Measurements from ENCODE around the gene PPP2R5B. TPM values are rescaled to one million over a fixed set of nuclear protein-coding genes. Genes with fewer than 3 reads are reported as not detected.

Gene PPP2R5B
- total RNA-seq, 2 experiments from 2014 or later, result 8.6 to 16.2 TPM

DNA sequence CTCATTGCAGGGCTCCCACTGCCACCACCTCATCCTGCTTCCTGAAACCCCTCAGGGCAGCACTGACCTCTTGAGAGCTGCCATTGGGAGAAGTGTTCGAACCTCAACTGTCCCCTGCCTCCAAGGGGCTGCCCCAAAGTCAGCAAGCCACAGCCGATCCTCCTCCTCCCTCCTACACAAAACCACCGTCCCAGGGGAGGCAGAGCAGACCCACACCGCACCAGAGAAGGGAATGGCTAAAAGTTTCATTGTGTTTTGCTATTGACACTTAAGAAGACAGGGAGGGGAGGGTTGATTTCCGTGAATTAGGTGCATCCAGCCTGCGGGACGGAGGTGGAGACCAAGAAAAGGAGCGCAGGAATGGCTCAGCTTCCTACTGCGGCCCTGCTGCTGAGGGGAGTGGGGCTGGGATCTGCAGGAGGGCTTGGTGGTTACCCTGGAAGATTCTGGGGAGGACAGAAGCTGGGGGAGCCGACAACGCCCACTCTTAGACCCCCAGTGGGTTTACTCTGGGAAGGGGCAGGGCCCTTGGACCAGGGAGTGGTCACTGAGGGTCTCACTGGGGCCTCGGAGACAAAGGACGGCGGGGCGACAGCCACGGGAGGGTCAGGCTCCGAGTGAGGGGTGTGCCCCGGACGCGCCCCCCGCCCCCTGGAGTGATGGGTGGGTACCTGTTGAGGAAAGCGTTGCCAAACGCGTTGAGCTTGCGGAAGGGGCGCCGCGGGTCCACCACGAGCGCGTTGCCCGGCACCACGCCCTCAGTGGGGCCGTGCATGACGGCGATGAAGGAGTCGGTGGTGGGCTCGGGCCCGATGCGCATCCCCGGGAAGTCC lies 46.9 kb upstream of the PPP2R5B start:
- Histone ChIP-seq H3K4me2 (ENCODE audit: low read length) (peak overlapping the region; percentile 96), H3K4me1 (ENCODE audit: insufficient read depth, low read length, poor library complexity, severe bottlenecking) (peaks cover 76% of the 10 kb centered on the region), H3K36me3 (ENCODE audit: insufficient read depth, low read length) (peaks cover 40% of the 10 kb centered on the region), H4K20me1 (ENCODE audit: insufficient read depth, low read length) (peaks cover 31% of the 10 kb centered on the region; the same call in 1 of the 2 replicates), H3K27ac (ENCODE audit: low read depth, low read length, poor library complexity, severe bottlenecking) (peak overlapping the region; percentile 97), H3K9me3 (ENCODE audit: low read length) (no peaks in the 10 kb centered on the region), H3K79me2 (ENCODE audit: insufficient read depth, low read depth, low read length) (peaks cover 62% of the 10 kb centered on the region), H2AFZ (ENCODE audit: low read length) (no peak overlapping the region), H3K9me2 (ENCODE audit: insufficient read depth, low read length) (no peaks in the 10 kb centered on the region), H3K4me3 (ENCODE audit: low read depth, low read length, poor library complexity, severe bottlenecking) (peak overlapping the region; percentile 89)
- ChIA-PET CTCF (ENCODE audit: unreplicated experiment) (interaction anchor here (0.7 to 1.8 kb wide), 3 partner anchors 8 to 29 kb away, joined by 3 to 7 read pairs (median 5); no protein-coding TSS in a partner anchor), POLR2A (interaction anchor here (0.7 to 8.8 kb wide), 4 partner anchors 8 to 27 kb away, joined by 3 to 115 read pairs (median 47); no protein-coding TSS in a partner anchor)
- intact Hi-C loops (cut with micrococcal nuclease; ENCODE audit: unreplicated experiment), result loop anchor here (2.0 to 5.0 kb wide), 3 partner anchors 19 to 135 kb away; partner anchors contain the start of genes RASGRP2 and SF1
- peak; percentile 53 for DNase-seq (ENCODE audit: low spot score)
- BruUV-seq (replicated peaks), result no TSS peak
- TF ChIP-seq, protein P1, sequence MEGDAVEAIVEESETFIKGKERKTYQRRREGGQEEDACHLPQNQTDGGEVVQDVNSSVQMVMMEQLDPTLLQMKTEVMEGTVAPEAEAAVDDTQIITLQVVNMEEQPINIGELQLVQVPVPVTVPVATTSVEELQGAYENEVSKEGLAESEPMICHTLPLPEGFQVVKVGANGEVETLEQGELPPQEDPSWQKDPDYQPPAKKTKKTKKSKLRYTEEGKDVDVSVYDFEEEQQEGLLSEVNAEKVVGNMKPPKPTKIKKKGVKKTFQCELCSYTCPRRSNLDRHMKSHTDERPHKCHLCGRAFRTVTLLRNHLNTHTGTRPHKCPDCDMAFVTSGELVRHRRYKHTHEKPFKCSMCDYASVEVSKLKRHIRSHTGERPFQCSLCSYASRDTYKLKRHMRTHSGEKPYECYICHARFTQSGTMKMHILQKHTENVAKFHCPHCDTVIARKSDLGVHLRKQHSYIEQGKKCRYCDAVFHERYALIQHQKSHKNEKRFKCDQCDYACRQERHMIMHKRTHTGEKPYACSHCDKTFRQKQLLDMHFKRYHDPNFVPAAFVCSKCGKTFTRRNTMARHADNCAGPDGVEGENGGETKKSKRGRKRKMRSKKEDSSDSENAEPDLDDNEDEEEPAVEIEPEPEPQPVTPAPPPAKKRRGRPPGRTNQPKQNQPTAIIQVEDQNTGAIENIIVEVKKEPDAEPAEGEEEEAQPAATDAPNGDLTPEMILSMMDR (conservative IDR thresholded peaks at IDR 0.05; ENCODE audit: low read length), result no peak
- TF ChIP-seq EZH2phosphoT487 (IDR thresholded peaks at IDR 0.05; ENCODE audit: borderline replicate concordance, low read depth, low read length), result no peak

- TSS peak; percentile 67 for BruUV-seq (replicated peaks)
- H3K9me2 ChIP-seq (ENCODE audit: insufficient read depth, low read length), result no peaks in the 10 kb centered on the region
- peaks cover 57% of the 10 kb centered on the region for H3K79me2 ChIP-seq (ENCODE audit: insufficient read depth, low read depth, low read length)
- ChIA-PET POLR2A (interaction anchor here (0.7 to 8.8 kb wide), 3 partner anchors 9 to 28 kb away, joined by 3 to 115 read pairs (median 90); no protein-coding TSS in a partner anchor), CTCF (ENCODE audit: unreplicated experiment) (interaction anchor here (0.7 to 1.8 kb wide), 3 partner anchors 9 to 29 kb away, joined by 3 to 7 read pairs (median 5); no protein-coding TSS in a partner anchor)
- H3K36me3 ChIP-seq (ENCODE audit: insufficient read depth, low read length), result peaks cover 35% of the 10 kb centered on the region
- no peak for TF ChIP-seq EZH2phosphoT487 (IDR thresholded peaks at IDR 0.05; ENCODE audit: borderline replicate concordance, low read depth, low read length)
- TF ChIP-seq, protein P1 (conservative IDR thresholded peaks at IDR 0.05; ENCODE audit: low read length), result no peak
- no peak for DNase-seq (ENCODE audit: low spot score)
- H3K4me3 ChIP-seq (ENCODE audit: low read depth, low read length, poor library complexity, severe bottlenecking), result peak overlapping the region; percentile 89
- H3K27ac ChIP-seq (ENCODE audit: low read depth, low read length, poor library complexity, severe bottlenecking), result peak overlapping the region; percentile 97
- intact Hi-C loops (cut with micrococcal nuclease; ENCODE audit: unreplicated experiment), result loop anchor here (5.0 kb wide), 1 partner anchor 136 kb away; the partner anchor contains the start of gene RASGRP2
- H2AFZ ChIP-seq (ENCODE audit: low read length), result no peak overlapping the region
- peak overlapping the region; percentile 96 for H3K4me2 ChIP-seq (ENCODE audit: low read length)
- H4K20me1 ChIP-seq (ENCODE audit: insufficient read depth, low read length), result peaks cover 31% of the 10 kb centered on the region; the same call in 1 of the 2 replicates
- peaks cover 76% of the 10 kb centered on the region for H3K4me1 ChIP-seq (ENCODE audit: insufficient read depth, low read length, poor library complexity, severe bottlenecking)
- H3K9me3 ChIP-seq (ENCODE audit: low read length), result no peaks in the 10 kb centered on the region
Measured at GRCh38 chr11:64878223-64878493, 46.3 kb upstream of the PPP2R5B start.

Data from OCI-LY7 (cell line).